ENCODE data around the gene PROB1. TPM values are rescaled to one million over a fixed set of nuclear protein-coding genes. Genes with fewer than 3 reads are reported as not detected.
A peak's percentile ranks its signal among the peaks of the same experiment; 100 is the strongest.

PROB1 gene
- total and polyA plus RNA-seq, 2 of the 13 experiments (the other 11 are each of a cell fraction or from before 2014, with no cell fraction given), result 0.69 to 1.1 TPM

- TF ChIP-seq MTERF4 (CRISPR knock-in tag; IDR thresholded peaks at IDR 0.05) (0 out of 2 replicates have a peak, but pooled peaks have one; percentile 59), ZNF563 (CRISPR knock-in tag; IDR thresholded peaks at IDR 0.05) (peak; percentile 37; the same call in 1 of the 2 replicates), ZNF224 (CRISPR knock-in tag; IDR thresholded peaks at IDR 0.05) (0 out of 2 replicates have a peak, but pooled peaks have one; percentile 33), WIZ (CRISPR knock-in tag; IDR thresholded peaks at IDR 0.05) (0 out of 2 replicates have a peak, but pooled peaks have one; percentile 21), ISX (CRISPR knock-in tag; conservative IDR thresholded peaks at IDR 0.05) (no peak), ZNF800 (CRISPR knock-in tag; IDR thresholded peaks at IDR 0.05) (no peak), TOPORS (CRISPR knock-in tag; IDR thresholded peaks at IDR 0.05) (0 out of 2 replicates have a peak, but pooled peaks have one; percentile 39), SAP130 (CRISPR knock-in tag; IDR thresholded peaks at IDR 0.05; ENCODE audit: low read depth) (peak; percentile 18; the same call in 1 of the 2 replicates), HIC2 (CRISPR knock-in tag; IDR thresholded peaks at IDR 0.05; ENCODE audit: low read depth) (peak; percentile 79), ZMYM2 (CRISPR knock-in tag; IDR thresholded peaks at IDR 0.05) (no peak), ZNF792 (CRISPR knock-in tag; IDR thresholded peaks at IDR 0.05) (no peak), ETV6 (CRISPR knock-in tag; conservative IDR thresholded peaks at IDR 0.05) (no peak), LCORL (IDR thresholded peaks at IDR 0.05) (no peak), LCORL (CRISPR knock-in tag; IDR thresholded peaks at IDR 0.05) (0 out of 2 replicates have a peak, but pooled peaks have one; percentile 1), ZNF605 (CRISPR knock-in tag; IDR thresholded peaks at IDR 0.05) (no peak), ZNF788 (CRISPR knock-in tag; IDR thresholded peaks at IDR 0.05; ENCODE audit: borderline replicate concordance) (0 out of 2 replicates have a peak, but pooled peaks have one; percentile 13), PREB (CRISPR knock-in tag; IDR thresholded peaks at IDR 0.05) (no peak), POGK (CRISPR knock-in tag; conservative IDR thresholded peaks at IDR 0.05) (no peak), ZSCAN20 (CRISPR knock-in tag; IDR thresholded peaks at IDR 0.05; ENCODE audit: borderline replicate concordance) (no peak), TFAP4 (IDR thresholded peaks at IDR 0.05; ENCODE audit: borderline replicate concordance, low read depth) (peak; percentile 40; the same call in 1 of the 2 replicates)
Observed at GRCh38 chr5:139383993-139384590, 10.8 kb downstream of the PROB1 start (continued).
